Dedifferentiated amniotic fluid mesenchymal stem cell (primary cell): ENCODE data around the gene ANKRD29.
"Not testable (repeated sequence)": the region's sequence is repeated elsewhere in the genome, so short reads cannot be mapped to it uniquely, and the experiment has no call there.

ENCODE experiments used
- DNase-seq: peaks from one replicate; pipeline ENCODE4 v3.0.0-alpha.2; 2016; ENCODE audit errors: extremely low spot score

Gene ANKRD29

DNA sequence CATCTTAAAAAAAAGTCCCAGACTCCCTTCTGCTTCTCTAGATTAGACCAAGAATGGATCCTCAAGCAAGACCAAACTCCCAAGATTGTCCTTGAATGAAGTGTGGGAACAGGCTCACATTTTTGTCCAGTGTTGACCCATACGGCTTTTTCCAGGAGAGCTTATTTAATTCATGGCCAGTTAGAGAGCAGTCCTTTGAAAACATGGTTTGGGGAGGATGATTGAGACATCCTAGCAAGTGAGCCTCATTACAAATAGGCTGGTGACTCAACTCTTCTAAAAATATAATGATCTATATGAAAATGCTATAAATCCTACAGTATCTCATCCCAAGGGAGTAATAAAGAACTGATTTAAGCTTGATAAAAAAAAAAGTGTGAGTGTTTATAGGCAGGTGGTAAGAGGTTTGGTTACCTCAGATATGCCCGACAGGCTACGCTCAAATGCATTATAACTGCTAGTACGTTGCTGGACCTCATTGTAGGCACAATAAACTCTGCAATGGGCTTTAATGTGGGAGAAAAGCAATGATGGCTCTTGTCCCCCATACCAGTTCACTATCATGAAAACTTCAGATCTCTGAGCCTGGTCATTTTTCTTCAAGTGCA lies 17.0 kb downstream of the ANKRD29 start:
- no peak for DNase-seq

DNA sequence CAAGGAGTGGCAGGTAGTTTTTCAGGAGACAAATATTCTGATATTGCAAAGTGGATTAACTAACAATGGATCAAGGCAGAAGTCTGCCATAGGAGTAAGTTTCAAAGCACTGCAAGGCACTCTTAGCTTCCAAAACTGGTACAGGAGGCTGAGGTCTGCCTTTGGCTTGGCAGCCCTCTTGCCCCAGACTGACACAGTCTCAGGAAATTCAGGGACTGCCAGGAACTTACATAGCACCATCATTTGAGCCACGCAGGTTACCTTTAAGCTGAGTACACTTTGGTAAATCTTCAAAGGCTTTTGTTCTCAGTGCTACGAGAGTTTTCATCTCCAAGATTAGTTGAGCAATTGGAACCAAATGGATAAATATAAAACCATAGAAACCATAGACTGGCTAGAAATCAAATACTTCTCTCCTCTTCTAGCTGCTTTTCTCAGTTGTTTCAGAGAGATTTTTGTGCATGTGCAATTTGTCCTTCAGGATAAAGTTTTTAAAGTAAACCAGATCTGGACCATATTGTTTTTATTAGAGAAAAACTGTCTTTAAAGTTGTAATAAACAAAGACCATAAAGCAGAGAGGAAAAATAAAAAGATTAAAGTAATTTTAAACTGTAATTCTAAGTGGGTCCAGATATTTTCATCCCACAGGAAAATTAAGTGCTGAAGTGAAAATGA lies 18.8 kb downstream of the ANKRD29 start:
- DNase-seq, result no peak

- no peak for DNase-seq
Measured at GRCh38 chr18:23641937-23642666, 20.6 kb downstream of the ANKRD29 start.

DNA sequence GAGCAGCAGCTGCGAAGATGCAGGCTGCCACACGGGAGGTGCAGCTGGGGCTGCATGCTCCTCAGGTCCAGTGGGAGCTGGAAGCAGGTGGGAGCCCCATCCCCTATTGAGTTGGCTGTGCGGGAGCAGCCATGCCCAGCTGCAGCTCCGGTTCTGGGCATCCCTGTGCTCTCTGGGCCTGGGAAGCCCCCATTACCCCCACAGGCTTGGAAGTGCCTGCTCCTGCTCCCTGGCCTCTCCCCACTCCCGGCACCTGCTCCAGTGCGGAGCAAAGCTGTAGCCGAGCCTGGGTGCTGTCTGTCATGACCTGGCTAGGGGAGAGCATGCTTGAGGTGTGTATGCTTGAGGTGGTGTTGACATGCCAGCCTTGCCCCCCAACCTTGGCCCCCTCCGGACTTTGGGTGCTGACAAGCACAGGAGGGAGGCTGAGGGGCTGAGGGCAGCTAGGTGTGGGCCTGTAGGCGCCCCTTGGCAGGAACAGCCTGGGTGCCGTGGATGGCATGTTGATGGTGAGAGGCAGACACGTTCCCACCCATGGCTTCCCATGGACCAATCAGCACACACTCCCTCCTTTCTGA lies 21.5 kb downstream of the ANKRD29 start:
- DNase-seq, result no peak

DNA sequence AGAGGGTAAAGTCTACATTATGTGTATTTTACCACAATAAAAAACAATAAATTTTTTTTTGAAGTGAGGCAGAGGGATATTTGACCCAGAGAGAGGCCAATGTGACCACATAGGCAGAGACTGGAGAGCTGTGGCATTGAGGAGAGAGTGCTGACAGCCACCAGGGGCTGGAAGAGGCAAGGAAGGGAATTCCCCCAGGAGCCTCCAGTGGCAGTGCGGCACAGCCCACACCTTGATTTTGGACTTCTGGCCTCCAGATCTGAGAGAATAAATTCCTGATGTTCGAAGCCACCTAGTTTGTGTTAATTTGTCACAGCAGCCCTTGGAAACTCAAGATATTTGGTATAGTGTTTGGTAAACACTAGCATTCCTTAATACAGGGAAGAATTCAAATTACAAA lies 22.7 kb downstream of the ANKRD29 start:
- no peak for DNase-seq

GRCh38 chr18:23636433-23636832 lies 26.3 kb downstream of the ANKRD29 start:
- not testable (repeated sequence) for DNase-seq

- DNase-seq, result no peak
Measured at GRCh38 chr18:23636071-23636399, 26.7 kb downstream of the ANKRD29 start.

DNA sequence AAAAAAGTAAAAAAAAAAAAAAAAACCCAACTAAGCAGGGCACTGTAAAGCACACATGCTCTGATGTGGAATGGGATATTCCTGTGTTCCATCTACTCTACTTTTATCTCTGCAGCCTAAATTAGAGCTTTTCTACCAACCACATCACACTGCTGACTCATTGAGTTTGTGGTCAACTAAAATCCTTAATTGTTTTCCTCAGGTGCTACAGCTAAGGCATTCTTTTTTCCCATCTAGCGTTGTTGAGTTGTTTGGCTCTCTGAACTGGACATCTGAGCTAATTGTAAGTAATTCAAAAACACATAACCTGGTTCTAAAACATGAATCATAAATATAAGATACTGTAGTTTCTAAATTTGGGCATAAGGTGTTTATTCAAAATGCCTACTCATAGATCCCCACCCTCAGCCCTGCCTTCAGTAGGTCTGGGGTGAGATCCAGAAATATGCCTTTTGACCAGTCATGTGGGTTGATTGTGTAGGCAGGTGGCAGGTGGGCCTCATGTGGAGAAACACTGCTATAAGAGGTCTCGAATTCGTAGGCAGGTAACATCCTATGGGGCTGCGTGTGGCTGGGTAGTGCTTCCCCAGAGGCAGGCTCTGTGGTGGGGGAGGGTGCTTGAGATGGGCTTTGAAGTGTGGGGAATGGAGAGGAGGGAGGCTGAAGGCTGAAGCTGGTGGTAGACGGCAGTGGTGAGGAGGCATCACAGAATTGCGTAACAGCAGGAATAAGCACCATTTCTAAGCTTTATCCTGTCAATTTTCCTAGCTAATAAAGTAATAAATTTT lies 27.2 kb downstream of the ANKRD29 start:
- DNase-seq, result no peak

DNA sequence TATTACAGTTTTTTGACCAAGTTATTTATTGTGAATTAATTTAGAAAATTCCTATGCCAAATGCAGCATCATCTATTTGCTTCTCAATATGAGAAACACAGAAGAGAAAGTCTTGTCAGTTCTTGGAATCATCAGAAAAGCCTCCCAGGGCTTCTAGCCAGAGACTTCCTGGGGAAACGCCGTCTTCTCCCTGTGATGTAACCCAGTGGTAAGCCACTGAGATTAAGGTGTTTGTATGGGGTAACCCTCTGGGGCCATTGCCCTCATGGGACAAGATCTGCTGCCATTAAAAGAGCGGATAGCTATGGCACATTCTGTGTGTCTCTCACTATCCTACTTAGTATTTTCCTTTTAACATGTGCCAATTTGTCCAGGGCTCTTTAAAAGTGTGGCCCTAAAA lies 28.0 kb downstream of the ANKRD29 start:
- no peak for DNase-seq

DNA sequence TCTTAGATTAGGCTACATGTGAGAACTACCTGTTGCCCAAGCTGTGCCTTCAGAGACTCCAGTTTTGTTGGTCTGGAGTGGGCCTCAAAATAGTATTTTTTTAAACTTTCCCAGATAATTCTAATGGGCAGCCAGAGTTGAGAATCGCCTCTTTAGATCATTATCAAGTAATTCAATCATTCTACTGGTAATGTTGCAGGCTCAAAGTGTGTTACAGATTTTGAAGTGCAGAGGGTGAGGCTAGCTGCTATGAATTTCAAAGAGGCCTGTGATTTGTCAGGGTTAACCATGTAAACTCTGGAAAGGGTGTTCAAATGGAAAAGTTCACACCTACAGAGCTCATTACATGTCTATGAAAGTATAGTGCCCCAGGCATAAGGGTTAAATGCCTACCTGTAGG lies 30.1 kb downstream of the ANKRD29 start:
- DNase-seq, result no peak

DNA sequence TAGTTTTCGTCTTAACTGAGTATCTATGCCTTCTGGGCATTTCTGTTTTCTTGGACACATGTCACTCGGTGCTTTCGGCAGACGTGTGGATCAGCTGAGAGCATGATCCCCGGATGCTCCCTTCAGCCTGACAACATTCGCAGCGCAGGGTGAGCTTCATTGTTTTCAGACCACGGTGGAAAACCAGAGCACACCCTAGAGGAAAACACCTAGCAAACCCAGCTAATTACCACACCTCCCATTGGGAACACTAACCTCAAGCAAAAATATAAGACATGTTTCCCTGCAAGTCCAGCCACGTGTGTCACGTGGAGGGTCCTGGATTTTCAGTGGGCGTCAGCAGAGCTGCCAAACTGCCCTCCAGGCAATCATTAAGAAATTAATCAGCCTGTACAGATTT lies 31.0 kb downstream of the ANKRD29 start:
- DNase-seq, result no peak

- DNase-seq, result no peak
Measured at GRCh38 chr18:23631312-23631711, 31.4 kb downstream of the ANKRD29 start.

DNA sequence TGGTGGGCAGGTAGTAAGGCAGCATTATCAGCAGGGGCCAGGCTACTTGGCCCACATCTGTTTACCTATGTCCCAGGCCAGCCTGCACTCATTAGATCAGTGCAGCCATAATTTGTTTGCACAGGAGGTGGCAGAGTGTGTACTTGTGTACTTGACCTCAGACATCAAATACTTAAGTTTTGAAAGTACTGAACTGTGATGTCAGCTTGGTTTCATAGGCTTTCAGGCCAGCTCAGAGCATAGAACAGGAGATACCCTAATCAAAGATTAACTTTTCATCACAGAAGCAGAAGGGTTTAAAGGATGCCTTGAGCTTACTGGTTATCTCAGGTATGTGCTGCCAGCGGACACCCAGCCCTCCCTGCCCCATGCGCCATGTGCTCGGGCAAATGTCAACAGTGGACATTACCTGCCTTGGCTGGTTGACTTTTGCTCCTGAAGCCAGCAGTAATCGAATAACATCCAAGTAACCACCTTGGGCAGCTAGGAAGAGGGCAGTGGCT lies 33.2 kb downstream of the ANKRD29 start:
- DNase-seq, result no peak

DNA sequence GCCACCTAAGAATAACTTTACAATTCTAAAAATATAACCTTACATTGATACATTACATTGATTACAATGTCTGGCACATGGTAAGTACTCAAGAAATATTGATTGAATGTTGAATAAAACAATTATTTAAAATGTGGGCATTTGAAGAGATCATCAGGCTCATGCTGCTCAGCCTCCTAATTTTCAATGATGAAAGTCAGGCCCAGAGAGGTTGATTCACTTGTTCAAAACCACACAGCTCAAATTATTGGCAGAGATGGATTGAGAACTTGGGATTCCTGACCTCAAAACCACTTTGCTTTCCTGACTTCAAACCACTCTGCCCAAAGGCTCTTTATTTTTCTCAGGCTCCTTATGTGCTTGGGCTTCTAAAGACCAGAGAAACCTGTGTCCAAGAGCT lies 34.7 kb downstream of the ANKRD29 start:
- DNase-seq, result no peak

DNA sequence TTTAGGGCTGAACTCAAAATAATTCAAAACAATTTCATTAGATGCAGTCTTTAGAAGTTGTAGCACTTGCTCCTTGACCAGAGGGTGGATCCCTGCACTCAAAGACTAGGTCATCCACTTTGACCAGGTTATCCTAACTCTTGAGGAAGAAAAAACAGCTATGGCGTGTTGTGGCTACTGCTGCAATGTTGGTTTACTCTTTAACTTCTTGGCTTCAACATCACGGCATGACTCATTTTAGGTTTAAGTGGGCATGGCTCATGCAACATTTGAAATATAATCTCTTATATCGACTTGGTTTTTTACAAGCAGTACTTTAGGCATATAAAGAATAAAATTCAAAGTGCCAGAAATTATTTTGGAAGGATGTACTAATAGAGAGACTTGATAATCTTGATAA lies 35.4 kb downstream of the ANKRD29 start:
- DNase-seq, result peak; percentile 91

- DNase-seq, result peak; percentile 47
Measured at GRCh38 chr18:23626451-23627279, 36.0 kb downstream of the ANKRD29 start.

- DNase-seq, result no peak
Measured at GRCh38 chr18:23623040-23623439, 39.7 kb downstream of the ANKRD29 start.

DNA sequence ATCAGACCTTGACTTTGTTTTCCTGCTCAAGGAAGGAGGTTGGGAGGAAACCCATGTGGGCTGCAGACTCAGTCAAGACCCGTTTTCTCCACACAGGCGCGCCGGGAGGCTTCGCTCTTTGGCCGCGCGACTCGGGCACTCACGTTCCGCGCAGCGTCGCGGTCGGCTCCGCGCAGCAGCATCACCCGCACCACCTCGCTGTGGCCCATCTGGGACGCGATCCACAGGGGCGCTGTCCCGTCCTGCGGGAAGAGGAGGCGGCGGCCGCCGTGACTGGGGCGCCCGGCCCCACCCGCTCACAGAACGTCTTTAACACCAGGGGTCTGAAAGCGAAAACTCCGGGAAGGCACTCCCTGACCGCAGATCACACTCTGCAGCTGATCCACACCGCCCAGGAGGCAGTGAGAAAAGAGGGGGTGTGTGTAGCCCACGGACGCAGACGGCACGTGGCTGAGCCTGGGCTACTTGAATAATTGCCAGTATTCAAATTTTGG lies 43.3 kb downstream of the ANKRD29 start:
- no peak for DNase-seq

GRCh38 chr18:23618862-23619387 lies 43.8 kb downstream of the ANKRD29 start:
- DNase-seq, result no peak

DNA sequence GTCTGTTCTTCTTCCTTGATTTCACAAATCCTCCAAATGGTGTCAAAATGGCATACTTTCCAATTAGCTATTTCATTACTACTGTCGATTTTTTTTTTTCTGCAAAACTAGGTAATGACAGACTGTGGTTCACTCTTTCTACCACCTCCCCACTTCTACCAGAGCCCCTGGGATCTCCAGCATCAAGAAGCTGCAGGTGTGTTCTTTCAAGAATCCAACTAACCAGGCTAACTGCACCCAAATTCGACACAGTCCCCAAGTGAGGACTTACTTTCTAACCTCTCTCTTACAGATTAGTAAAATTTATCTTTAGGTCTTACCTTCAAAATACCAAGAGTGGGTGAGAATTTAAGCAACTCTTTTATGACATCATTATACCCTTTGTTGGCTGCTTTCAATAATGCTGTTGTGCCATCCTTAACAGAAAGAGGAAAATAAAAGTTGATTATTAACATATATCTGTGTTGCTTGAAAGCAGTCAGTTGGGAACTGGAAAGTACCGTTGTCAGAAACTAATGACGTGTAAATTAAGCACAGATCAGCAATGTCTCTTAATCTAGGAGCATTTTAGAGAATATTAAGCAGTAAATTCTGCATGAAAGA lies 45.2 kb downstream of the ANKRD29 start:
- no peak for DNase-seq
